Upper lobe of left lung (tissue), 6 donors: ENCODE measurements around the gene CCDC174. TPM values are rescaled to one million over a fixed set of nuclear protein-coding genes. Genes with fewer than 3 reads are reported as not detected.

Experiments used
- ATAC-seq, 2 donors: fragments of 200-7000 bp; cut with Tn5 transposase; one replicate each; pipeline ENCODE4 v1.9.1; 2022; ENCODE audit warnings: mild to moderate bottlenecking in 2 of 2, moderate library complexity in 2 of 2; ENCODE audit not compliant: low FRiP score in 2 of 2
- DNase-seq, 2 donors: peaks; one replicate each; pipeline ENCODE4 v3.0.0-alpha.2; 2019 to 2020
- H3K27ac ChIP-seq, 4 donors: fragments of 200-600 bp; sonication (generic); one replicate each; pipeline ENCODE4 v1.5.1; 2016 to 2019
- H3K27me3 ChIP-seq, 4 donors: fragments of 200-600 bp; sonication (generic); one replicate each; pipeline ENCODE4 v1.5.1; 2017 to 2019
- H3K36me3 ChIP-seq, 4 donors: fragments of 200-600 bp; sonication (generic); one replicate each; pipeline ENCODE4 v1.5.1; 2016 to 2019
- H3K4me1 ChIP-seq, 4 donors: fragments of 200-600 bp; sonication (generic); one replicate each; pipeline ENCODE4 v1.5.1; 2018 to 2019
- H3K4me3 ChIP-seq, 4 donors: fragments of 200-600 bp; sonication (generic); one replicate each; pipeline ENCODE4 v1.5.1; 2017 to 2019; ENCODE audit warnings: mild to moderate bottlenecking in 2 of 4, moderate library complexity in 1 of 4
- H3K9me3 ChIP-seq, 4 donors: fragments of 200-600 bp; sonication (generic); one replicate each; pipeline ENCODE4 v1.5.1; 2018 to 2019
- EP300 ChIP-seq, 4 donors: sonication (generic); formaldehyde crosslinking; IDR thresholded peaks; one replicate each; pipeline ENCODE4 v1.5.1; 2017; ENCODE audit warnings: antibody characterized with exemption in 4 of 4, control low read depth in 2 of 4
- POLR2A ChIP-seq, 4 donors: fragments of 450-650 bp; IDR thresholded peaks; one replicate each; pipeline ENCODE4 v1.5.1; 2016 to 2017; ENCODE audit warnings: antibody characterized with exemption in 4 of 4, mild to moderate bottlenecking in 2 of 4
- POLR2AphosphoS5 ChIP-seq, 2 donors: sonication (generic); formaldehyde crosslinking; IDR thresholded peaks; one replicate each; pipeline ENCODE4 v1.5.1; 2017; ENCODE audit warnings: antibody characterized with exemption in 2 of 2
- WGBS, 2 donors: methylation state at CpG; one replicate each; pipeline ENCODE4 v1.1.5; 2017 to 2018; 5-methylcytosine and 5-hydroxymethylcytosine counted together
- total RNA-seq, 6 donors: library from RNA; depleted of rRNA in 4 of 6; stranded (reverse); fragments of >200 nt in 4 of 6; gene quantifications; one replicate each; pipeline versions ENCODE4 v1.1.0 to v1.2.1, GENCODE V29; 2016 to 2021
- TF ChIP-seq, protein P1 (sequence below), 6 experiments: fragments of 450-650 bp in 4 of 6; fragments of 200-600 bp in 2 of 6; sonication (generic) in 2 of 6; IDR thresholded peaks; one replicate each; pipeline ENCODE4 v1.5.1; 2016 to 2019; ENCODE audit warnings: antibody characterized with exemption in 6 of 6
- donor health status: DM: no; HTN: no; CAD: no; lungs with moderate emphysema.
- donor health status: DM: no; HTN: yes; CAD: no; lungs with severe emphysema.

Gene CCDC174
- total RNA-seq, 6 donors from 2014 or later: 14.1 to 28.3 (median 21.8) TPM

DNA sequence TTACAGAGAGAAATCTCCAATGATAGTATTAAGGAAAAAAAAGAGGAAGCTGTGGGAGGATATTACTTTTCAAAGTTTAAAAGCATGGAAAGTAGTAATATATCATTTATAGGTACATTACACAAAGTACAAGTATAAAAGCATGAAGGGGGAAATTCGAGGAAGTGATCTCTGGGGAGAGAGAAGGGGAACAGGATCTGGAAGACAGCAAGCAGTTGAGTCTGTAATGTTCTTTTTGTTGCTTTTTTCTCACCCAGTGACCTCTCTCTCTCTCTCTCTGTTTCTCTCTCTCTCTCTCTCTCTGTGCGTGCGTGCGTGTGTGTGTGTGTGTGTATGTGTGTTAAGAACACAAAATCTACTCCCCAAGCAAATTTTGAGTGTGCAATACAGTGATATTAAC lies 33.6 kb downstream of the CCDC174 start:
- no peaks in the 10 kb centered on the region for H3K4me1 ChIP-seq
- no peak for TF ChIP-seq POLR2AphosphoS5 (IDR thresholded peaks at IDR 0.05)
- TF ChIP-seq, protein P1, sequence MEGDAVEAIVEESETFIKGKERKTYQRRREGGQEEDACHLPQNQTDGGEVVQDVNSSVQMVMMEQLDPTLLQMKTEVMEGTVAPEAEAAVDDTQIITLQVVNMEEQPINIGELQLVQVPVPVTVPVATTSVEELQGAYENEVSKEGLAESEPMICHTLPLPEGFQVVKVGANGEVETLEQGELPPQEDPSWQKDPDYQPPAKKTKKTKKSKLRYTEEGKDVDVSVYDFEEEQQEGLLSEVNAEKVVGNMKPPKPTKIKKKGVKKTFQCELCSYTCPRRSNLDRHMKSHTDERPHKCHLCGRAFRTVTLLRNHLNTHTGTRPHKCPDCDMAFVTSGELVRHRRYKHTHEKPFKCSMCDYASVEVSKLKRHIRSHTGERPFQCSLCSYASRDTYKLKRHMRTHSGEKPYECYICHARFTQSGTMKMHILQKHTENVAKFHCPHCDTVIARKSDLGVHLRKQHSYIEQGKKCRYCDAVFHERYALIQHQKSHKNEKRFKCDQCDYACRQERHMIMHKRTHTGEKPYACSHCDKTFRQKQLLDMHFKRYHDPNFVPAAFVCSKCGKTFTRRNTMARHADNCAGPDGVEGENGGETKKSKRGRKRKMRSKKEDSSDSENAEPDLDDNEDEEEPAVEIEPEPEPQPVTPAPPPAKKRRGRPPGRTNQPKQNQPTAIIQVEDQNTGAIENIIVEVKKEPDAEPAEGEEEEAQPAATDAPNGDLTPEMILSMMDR (IDR thresholded peaks at IDR 0.05): no peak
- no peak for TF ChIP-seq POLR2A (IDR thresholded peaks at IDR 0.05)
- no peak for TF ChIP-seq EP300 (IDR thresholded peaks at IDR 0.05)
- no peak overlapping the region for H3K27ac ChIP-seq
- H3K4me3 ChIP-seq: no peak overlapping the region
- no peaks in the 10 kb centered on the region for H3K27me3 ChIP-seq
- 42 to 46% methylated on average over 4 of the region's 4 CpGs for WGBS, 2 donors
- no peaks in the 10 kb centered on the region for H3K9me3 ChIP-seq
- no peaks in the 10 kb centered on the region for H3K36me3 ChIP-seq
- ATAC-seq (no peak), DNase-seq (no peak)

DNA sequence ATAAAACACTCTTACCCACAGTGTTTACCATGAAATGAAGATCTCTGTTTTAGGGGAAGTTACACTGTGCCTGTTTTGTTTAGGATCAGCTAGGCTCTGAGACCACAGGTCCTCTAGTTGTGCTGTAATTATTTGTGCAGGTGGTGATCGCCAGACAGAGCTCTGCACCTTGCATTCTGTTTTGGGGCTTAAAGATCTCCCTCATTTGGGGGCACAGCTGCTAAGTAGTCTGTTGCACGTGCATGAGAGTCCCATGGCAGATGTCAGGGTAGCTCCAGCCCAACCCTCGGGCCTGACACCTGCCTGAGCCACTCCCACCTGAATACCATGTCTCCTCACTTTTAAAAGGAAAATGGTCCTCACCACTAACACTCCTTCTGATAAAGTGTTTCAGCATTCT lies 35.8 kb downstream of the CCDC174 start:
- Histone ChIP-seq H3K27me3 (no peaks in the 10 kb centered on the region), H3K27ac (no peak overlapping the region), H3K4me3 (no peak overlapping the region), H3K9me3 (no peaks in the 10 kb centered on the region), H3K4me1 (no peaks in the 10 kb centered on the region), H3K36me3 (no peaks in the 10 kb centered on the region)
- TF ChIP-seq POLR2A (IDR thresholded peaks at IDR 0.05) (no peak), EP300 (IDR thresholded peaks at IDR 0.05) (no peak), POLR2AphosphoS5 (IDR thresholded peaks at IDR 0.05) (no peak)
- TF ChIP-seq, protein P1 (IDR thresholded peaks at IDR 0.05): no peak
- 71 to 79% methylated on average over 3 of the region's 3 CpGs for WGBS, 2 donors
- no peak for ATAC-seq
- no peak for DNase-seq

DNA sequence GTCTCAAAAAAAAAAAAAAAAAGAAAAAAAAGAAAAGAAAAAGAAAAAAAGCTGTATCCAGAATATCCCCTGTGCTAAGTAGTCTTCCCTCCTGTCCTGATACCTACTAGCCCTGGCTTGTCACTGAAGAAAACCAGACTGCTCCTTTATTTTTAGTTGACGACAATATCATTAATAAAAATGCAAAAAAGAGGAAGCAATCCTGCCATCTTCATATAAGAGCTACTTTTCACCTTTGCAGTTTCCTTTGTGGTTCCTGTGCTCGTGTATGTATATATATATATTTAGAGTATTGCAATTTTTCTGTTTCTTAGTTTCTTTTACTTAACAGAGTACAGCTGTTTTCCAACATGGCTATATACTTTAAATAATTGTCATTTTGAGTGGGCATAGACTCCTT lies 37.0 kb downstream of the CCDC174 start:
- Histone ChIP-seq H3K9me3 (no peaks in the 10 kb centered on the region), H3K4me3 (no peak overlapping the region), H3K27me3 (no peaks in the 10 kb centered on the region), H3K27ac (no peak overlapping the region), H3K36me3 (no peaks in the 10 kb centered on the region), H3K4me1 (no peaks in the 10 kb centered on the region)
- 59 to 64% methylated on average over 2 of the region's 2 CpGs for WGBS, 2 donors
- DNase-seq (no peak), ATAC-seq (no peak)
- no peak for TF ChIP-seq POLR2A (IDR thresholded peaks at IDR 0.05)

- no peaks in the 10 kb centered on the region for H3K36me3 ChIP-seq
- DNase-seq (no peak), ATAC-seq (no peak)
- no peak overlapping the region for H3K27ac ChIP-seq
- 47 to 52% methylated on average over 7 of the region's 7 CpGs for WGBS, 2 donors
- no peaks in the 10 kb centered on the region for H3K4me1 ChIP-seq
- H3K27me3 ChIP-seq: no peaks in the 10 kb centered on the region
- no peak overlapping the region for H3K4me3 ChIP-seq
- TF ChIP-seq, protein P1 (IDR thresholded peaks at IDR 0.05): no peak
- TF ChIP-seq EP300 (IDR thresholded peaks at IDR 0.05) (no peak), POLR2A (IDR thresholded peaks at IDR 0.05) (no peak), POLR2AphosphoS5 (IDR thresholded peaks at IDR 0.05) (no peak)
- H3K9me3 ChIP-seq: no peaks in the 10 kb centered on the region
Observed at GRCh38 chr3:14689247-14689980, 37.9 kb downstream of the CCDC174 start.

GRCh38 chr3:14691239-14691638 lies 39.7 kb downstream of the CCDC174 start:
- WGBS, 2 donors: 70 to 82% methylated on average over 4 of the region's 4 CpGs
- H3K27me3 ChIP-seq: no peaks in the 10 kb centered on the region
- TF ChIP-seq, protein P1 (IDR thresholded peaks at IDR 0.05): no peak
- TF ChIP-seq EP300 (IDR thresholded peaks at IDR 0.05) (no peak), POLR2AphosphoS5 (IDR thresholded peaks at IDR 0.05) (no peak), POLR2A (IDR thresholded peaks at IDR 0.05) (no peak)

More at GRCh38 chr3:14691239-14691638, 39.7 kb downstream of the CCDC174 start:
- H3K36me3 ChIP-seq: no peaks in the 10 kb centered on the region
- no peaks in the 10 kb centered on the region for H3K4me1 ChIP-seq
- ATAC-seq (no peak), DNase-seq (no peak)
- H3K9me3 ChIP-seq: no peaks in the 10 kb centered on the region
- H3K27ac ChIP-seq: no peak overlapping the region
- H3K4me3 ChIP-seq: no peak overlapping the region
